ENCODE results near the gene TSHZ2.

The TSHZ2 gene

DNA sequence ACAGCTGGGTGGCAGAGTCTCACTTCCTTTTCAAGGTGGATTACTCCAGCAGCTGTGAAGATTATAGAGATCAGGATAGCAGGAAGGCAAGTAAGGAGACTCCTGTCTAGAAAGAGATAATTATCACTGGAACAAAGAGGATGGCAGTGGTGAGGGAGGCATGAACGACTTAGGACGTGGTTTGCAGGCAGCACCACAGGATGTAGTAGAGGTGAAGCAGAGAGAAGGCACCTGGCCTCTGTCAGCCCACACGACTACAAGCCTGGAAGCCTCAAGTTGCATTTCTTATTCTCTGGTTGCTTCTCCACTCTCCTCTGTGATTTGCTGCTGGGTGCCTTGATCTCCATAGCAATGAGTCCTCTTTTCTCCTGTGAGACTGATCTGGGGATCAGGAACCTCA lies 62.7 kb downstream of the TSHZ2 start:
- H3K27ac ChIP-seq, result no peak overlapping the region
- no peaks in the 10 kb centered on the region for H3K9me3 ChIP-seq
- H3K4me1 ChIP-seq, result peaks cover 8% of the 10 kb centered on the region
- H3K27me3 ChIP-seq, result no peaks in the 10 kb centered on the region
- no peak for TF ChIP-seq Cebpa-rat (IDR thresholded peaks at IDR 0.05)
- no peak overlapping the region for H3K4me3 ChIP-seq
- H3K36me3 ChIP-seq, result no peaks in the 10 kb centered on the region
- no peak overlapping the region for H3K9ac ChIP-seq
- H4K20me1 ChIP-seq, result no peaks in the 10 kb centered on the region
- H3K4me2 ChIP-seq, result no peak overlapping the region

GRCh38 chr20:53036992-53037391 lies 64.8 kb downstream of the TSHZ2 start:
- no peaks in the 10 kb centered on the region for H4K20me1 ChIP-seq
- no peak overlapping the region for H3K9ac ChIP-seq
- H3K27me3 ChIP-seq, result no peaks in the 10 kb centered on the region
- TF ChIP-seq Cebpa-rat (IDR thresholded peaks at IDR 0.05), result no peak
- H3K4me1 ChIP-seq, result peaks cover 12% of the 10 kb centered on the region
- no peak overlapping the region for H3K4me3 ChIP-seq
- H3K27ac ChIP-seq, result no peak overlapping the region
- peak overlapping the region; percentile 29 for H3K4me2 ChIP-seq
- no peaks in the 10 kb centered on the region for H3K36me3 ChIP-seq
- H3K9me3 ChIP-seq, result no peaks in the 10 kb centered on the region

- no peak for TF ChIP-seq Cebpa-rat (IDR thresholded peaks at IDR 0.05)
- Histone ChIP-seq H3K4me3 (no peak overlapping the region), H3K27ac (no peak overlapping the region), H3K4me1 (peaks cover 14% of the 10 kb centered on the region), H3K36me3 (no peaks in the 10 kb centered on the region), H3K9ac (no peak overlapping the region), H3K27me3 (no peaks in the 10 kb centered on the region), H3K4me2 (no peak overlapping the region), H3K9me3 (no peaks in the 10 kb centered on the region), H4K20me1 (no peaks in the 10 kb centered on the region)
Measured at GRCh38 chr20:53037621-53038020, 65.5 kb downstream of the TSHZ2 start.

DNA sequence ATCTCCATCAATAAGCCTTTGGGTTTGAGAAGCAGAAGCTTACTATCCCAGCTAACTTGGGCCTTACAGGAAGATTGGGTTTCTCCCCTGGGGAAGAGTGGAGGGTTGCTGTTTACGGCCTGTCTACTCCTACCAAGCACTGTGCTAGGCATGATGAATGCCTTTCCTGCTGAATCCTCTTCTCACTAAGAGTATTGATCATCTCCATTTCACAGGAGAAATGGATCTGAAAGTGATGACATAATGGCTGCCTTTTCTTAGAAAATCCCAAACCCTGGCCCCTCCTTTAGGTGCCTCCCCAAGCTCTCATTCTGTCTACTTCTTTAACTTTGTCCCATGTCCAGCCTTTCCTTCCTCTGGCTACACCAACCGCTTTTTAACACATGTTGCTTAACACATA lies 66.1 kb downstream of the TSHZ2 start:
- Histone ChIP-seq H3K9me3 (no peaks in the 10 kb centered on the region), H3K27ac (no peak overlapping the region), H3K27me3 (no peaks in the 10 kb centered on the region), H3K4me3 (no peak overlapping the region), H4K20me1 (no peaks in the 10 kb centered on the region), H3K4me2 (no peak overlapping the region), H3K36me3 (no peaks in the 10 kb centered on the region), H3K4me1 (peaks cover 21% of the 10 kb centered on the region), H3K9ac (no peak overlapping the region)
- TF ChIP-seq Cebpa-rat (IDR thresholded peaks at IDR 0.05), result no peak

DNA sequence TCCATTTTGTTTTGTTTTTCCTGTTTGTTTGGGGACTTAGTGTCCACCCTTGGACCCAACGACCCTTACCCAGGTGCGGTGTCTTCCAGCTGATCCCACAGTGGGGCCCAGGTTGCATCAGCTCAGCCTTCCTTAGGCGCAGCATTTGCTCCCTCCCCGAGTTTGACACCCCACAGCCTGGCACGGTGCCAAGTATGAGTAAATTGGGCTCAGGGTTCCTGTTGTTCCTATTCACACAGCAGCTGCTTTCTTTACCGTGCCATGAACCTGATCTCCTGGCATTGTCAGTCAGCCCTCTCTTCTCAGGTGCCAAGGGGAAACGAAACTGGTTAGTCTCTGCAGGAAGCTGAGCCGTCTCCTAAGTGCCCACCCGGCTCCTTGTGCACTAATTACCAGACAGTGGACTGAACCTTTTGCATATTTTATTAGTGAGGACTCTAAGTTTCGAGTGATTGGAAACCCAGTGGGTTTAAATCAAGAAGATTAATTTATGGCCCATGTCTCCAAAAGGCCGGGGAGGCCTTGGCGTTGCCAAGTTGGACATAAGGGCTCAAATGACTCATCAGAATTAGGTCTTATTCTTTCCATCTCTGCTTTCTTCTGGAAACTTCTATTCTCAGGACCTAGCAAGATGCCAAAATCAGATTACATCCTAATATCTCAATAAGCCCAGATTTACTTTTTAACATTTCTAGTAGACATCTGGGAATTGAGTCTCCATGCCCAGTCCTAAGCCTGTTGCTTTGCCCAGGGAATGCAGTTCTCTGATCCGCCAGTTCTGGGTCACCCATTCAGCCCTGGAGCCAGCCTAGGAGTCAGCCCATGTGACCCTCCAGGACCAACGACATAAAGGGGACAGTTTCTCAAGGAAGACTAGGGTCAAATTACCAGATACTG lies 68.8 kb downstream of the TSHZ2 start:
- Histone ChIP-seq H3K4me3 (no peak overlapping the region), H4K20me1 (no peaks in the 10 kb centered on the region), H3K27me3 (no peaks in the 10 kb centered on the region), H3K36me3 (no peaks in the 10 kb centered on the region), H3K9ac (no peak overlapping the region), H3K4me2 (0 out of 2 replicates have a peak overlapping the region, but pooled peaks have one; percentile 14), H3K27ac (no peak overlapping the region), H3K9me3 (no peaks in the 10 kb centered on the region), H3K4me1 (peaks cover 22% of the 10 kb centered on the region)
- no peak for TF ChIP-seq Cebpa-rat (IDR thresholded peaks at IDR 0.05)

- 0 out of 2 replicates have a peak overlapping the region, but pooled peaks have one; percentile 19 for H3K4me2 ChIP-seq
- H3K27me3 ChIP-seq, result no peaks in the 10 kb centered on the region
- H3K36me3 ChIP-seq, result no peaks in the 10 kb centered on the region
- no peak overlapping the region for H3K4me3 ChIP-seq
- no peaks in the 10 kb centered on the region for H3K9me3 ChIP-seq
- peaks cover 16% of the 10 kb centered on the region for H3K4me1 ChIP-seq
- no peaks in the 10 kb centered on the region for H4K20me1 ChIP-seq
- H3K9ac ChIP-seq, result no peak overlapping the region
- H3K27ac ChIP-seq, result no peak overlapping the region
- TF ChIP-seq Cebpa-rat (IDR thresholded peaks at IDR 0.05), result no peak
Measured at GRCh38 chr20:53042521-53042920, 70.4 kb downstream of the TSHZ2 start.

- Histone ChIP-seq H3K4me2 (no peak overlapping the region), H3K27me3 (no peaks in the 10 kb centered on the region), H3K4me3 (no peak overlapping the region), H3K9me3 (no peaks in the 10 kb centered on the region), H3K4me1 (peaks cover 16% of the 10 kb centered on the region), H4K20me1 (no peaks in the 10 kb centered on the region), H3K27ac (no peak overlapping the region), H3K9ac (no peak overlapping the region), H3K36me3 (no peaks in the 10 kb centered on the region)
- TF ChIP-seq Cebpa-rat (IDR thresholded peaks at IDR 0.05), result no peak
Measured at GRCh38 chr20:53044296-53044695, 72.1 kb downstream of the TSHZ2 start.

DNA sequence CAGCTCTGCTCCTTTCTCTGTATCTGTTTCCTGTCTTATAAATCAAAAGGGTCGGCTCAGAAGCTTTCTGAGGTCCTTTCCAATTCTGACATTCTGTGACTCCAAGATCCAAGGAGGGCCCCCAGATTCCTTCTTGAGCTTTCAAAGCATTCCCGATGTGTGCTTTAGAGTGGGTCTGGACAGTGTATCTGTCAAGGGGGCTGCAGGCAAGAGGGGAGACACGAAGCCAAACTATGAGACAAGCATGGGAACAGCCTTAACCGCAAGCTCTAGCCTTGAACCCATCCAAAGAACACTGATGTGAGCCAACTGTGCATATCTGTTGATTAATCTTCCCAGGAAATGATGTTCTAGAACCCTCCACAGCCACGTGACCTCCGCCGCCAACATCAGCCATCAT lies 73.8 kb downstream of the TSHZ2 start:
- H3K9me3 ChIP-seq, result no peaks in the 10 kb centered on the region
- H3K4me1 ChIP-seq, result peaks cover 11% of the 10 kb centered on the region
- no peak overlapping the region for H3K9ac ChIP-seq
- no peak overlapping the region for H3K4me2 ChIP-seq
- H3K4me3 ChIP-seq, result no peak overlapping the region
- TF ChIP-seq Cebpa-rat (IDR thresholded peaks at IDR 0.05), result no peak
- no peak overlapping the region for H3K27ac ChIP-seq
- no peaks in the 10 kb centered on the region for H3K27me3 ChIP-seq
- no peaks in the 10 kb centered on the region for H3K36me3 ChIP-seq
- H4K20me1 ChIP-seq, result no peaks in the 10 kb centered on the region

DNA sequence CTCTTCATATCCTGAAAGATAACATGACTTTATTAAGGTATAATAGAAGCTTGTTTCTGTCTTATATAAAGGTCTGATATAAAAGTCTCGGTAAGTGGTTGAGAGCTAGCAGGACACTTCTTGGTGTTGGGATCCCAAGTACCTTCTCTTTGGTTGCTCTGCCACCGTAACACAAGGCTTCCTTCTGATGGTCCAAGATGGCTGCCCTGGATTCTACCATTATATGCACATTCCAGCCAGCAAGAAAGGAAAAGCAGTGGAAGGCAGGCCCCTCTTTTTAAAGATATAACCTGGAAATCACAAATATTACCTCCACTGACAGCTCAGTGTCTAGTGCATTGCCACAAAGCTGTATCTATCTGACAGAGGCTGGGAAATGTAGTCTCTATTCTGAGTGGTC lies 75.0 kb downstream of the TSHZ2 start:
- Histone ChIP-seq H3K4me2 (no peak overlapping the region), H3K27ac (no peak overlapping the region), H3K36me3 (no peaks in the 10 kb centered on the region), H3K4me1 (peaks cover 10% of the 10 kb centered on the region), H3K9ac (no peak overlapping the region), H3K27me3 (no peaks in the 10 kb centered on the region), H3K4me3 (no peak overlapping the region), H3K9me3 (no peaks in the 10 kb centered on the region), H4K20me1 (no peaks in the 10 kb centered on the region)
- TF ChIP-seq Cebpa-rat (IDR thresholded peaks at IDR 0.05), result no peak

- no peaks in the 10 kb centered on the region for H4K20me1 ChIP-seq
- H3K9me3 ChIP-seq, result no peaks in the 10 kb centered on the region
- no peak overlapping the region for H3K4me3 ChIP-seq
- H3K4me2 ChIP-seq, result no peak overlapping the region
- H3K27ac ChIP-seq, result no peak overlapping the region
- no peaks in the 10 kb centered on the region; the same call in 1 of the 2 replicates for H3K4me1 ChIP-seq
- no peak for TF ChIP-seq Cebpa-rat (IDR thresholded peaks at IDR 0.05)
- no peaks in the 10 kb centered on the region for H3K27me3 ChIP-seq
- no peaks in the 10 kb centered on the region for H3K36me3 ChIP-seq
- no peak overlapping the region for H3K9ac ChIP-seq
Measured at GRCh38 chr20:53048387-53048786, 76.2 kb downstream of the TSHZ2 start.

All from BLaER1 (cell line).